ENCODE data around the gene B4GALT5.

The B4GALT5 gene

GRCh38 chr20:49699200-49699992 is 14.3 kb downstream of the B4GALT5 start:
- peak; percentile 84 for DNase-seq (ENCODE audit: low read depth)
- TF ChIP-seq, protein P1, sequence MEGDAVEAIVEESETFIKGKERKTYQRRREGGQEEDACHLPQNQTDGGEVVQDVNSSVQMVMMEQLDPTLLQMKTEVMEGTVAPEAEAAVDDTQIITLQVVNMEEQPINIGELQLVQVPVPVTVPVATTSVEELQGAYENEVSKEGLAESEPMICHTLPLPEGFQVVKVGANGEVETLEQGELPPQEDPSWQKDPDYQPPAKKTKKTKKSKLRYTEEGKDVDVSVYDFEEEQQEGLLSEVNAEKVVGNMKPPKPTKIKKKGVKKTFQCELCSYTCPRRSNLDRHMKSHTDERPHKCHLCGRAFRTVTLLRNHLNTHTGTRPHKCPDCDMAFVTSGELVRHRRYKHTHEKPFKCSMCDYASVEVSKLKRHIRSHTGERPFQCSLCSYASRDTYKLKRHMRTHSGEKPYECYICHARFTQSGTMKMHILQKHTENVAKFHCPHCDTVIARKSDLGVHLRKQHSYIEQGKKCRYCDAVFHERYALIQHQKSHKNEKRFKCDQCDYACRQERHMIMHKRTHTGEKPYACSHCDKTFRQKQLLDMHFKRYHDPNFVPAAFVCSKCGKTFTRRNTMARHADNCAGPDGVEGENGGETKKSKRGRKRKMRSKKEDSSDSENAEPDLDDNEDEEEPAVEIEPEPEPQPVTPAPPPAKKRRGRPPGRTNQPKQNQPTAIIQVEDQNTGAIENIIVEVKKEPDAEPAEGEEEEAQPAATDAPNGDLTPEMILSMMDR (IDR thresholded peaks at IDR 0.05; ENCODE audit: insufficient read depth, low read depth, low read length, missing control alignments), result no peak
- no peak overlapping the region for H3K4me3 ChIP-seq (ENCODE audit: low read length)

DNA sequence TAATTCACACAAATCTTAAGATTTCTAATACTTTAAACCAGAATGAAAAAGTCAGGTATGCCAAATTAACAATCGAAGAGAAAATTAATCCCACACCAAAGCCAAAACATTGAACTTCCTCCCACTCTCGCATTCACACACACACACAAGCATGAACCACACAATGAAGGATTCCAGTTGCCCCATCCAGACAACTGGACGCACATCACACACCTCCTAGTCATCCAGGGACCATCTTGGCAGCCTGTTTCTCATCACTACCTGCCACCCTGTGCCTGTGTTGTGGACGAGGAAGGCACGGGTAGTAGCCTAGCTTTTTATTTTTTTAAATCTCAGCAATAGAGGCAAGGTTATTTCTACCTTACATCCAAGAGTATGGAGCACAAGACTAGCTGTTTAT is 15.2 kb downstream of the B4GALT5 start:
- no peak overlapping the region for H3K4me3 ChIP-seq (ENCODE audit: low read length)
- DNase-seq (ENCODE audit: low read depth), result no peak
- TF ChIP-seq, protein P1 (IDR thresholded peaks at IDR 0.05; ENCODE audit: insufficient read depth, low read depth, low read length, missing control alignments), result no peak

DNA sequence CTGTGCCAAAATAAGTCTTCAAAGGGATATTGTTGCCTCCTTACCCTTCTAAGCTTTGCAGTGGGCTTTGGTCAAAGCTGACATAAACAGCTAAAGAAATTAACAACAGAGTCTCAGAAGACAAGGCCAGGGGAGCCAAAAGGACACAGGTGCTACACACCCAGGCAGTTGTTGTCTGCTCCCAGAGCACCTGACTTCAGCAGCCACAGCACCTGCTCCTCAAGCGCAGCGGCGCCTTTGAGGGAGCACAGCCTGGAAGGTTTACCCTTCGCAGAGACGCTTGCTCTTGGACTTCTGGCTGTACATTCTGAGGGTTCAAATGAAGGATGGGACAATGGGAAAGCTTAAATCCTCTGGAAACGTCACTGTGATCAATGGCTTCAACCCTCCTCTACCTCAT is 16.6 kb downstream of the B4GALT5 start:
- DNase-seq (ENCODE audit: low read depth), result no peak
- H3K4me3 ChIP-seq (ENCODE audit: low read length), result no peak overlapping the region
- TF ChIP-seq, protein P1 (IDR thresholded peaks at IDR 0.05; ENCODE audit: insufficient read depth, low read depth, low read length, missing control alignments), result no peak

GRCh38 chr20:49696594-49696993 is 17.1 kb downstream of the B4GALT5 start:
- H3K4me3 ChIP-seq (ENCODE audit: low read length), result no peak overlapping the region
- TF ChIP-seq, protein P1 (IDR thresholded peaks at IDR 0.05; ENCODE audit: insufficient read depth, low read depth, low read length, missing control alignments), result no peak
- peak; percentile 61 for DNase-seq (ENCODE audit: low read depth)

DNA sequence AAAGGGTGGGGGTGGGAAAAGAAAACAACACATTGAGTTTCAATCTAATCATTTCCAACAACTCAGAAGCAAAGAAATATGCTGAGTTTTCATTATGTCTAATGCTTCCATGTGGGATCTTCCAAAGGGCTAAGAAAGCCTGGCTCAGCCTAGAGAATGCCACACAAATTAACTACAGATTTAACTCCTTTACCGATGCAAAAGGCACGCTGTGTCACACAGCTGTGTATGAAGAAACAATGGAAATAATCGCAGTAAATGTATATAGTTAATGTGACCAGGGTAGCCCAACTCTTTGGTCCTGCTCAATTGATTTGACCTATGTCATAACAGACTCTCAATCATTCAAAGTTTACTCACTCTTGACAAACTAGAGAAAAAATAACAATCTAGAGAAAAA is 17.8 kb downstream of the B4GALT5 start:
- H3K4me3 ChIP-seq (ENCODE audit: low read length), result no peak overlapping the region
- TF ChIP-seq, protein P1 (IDR thresholded peaks at IDR 0.05; ENCODE audit: insufficient read depth, low read depth, low read length, missing control alignments), result no peak
- DNase-seq (ENCODE audit: low read depth), result no peak

DNA sequence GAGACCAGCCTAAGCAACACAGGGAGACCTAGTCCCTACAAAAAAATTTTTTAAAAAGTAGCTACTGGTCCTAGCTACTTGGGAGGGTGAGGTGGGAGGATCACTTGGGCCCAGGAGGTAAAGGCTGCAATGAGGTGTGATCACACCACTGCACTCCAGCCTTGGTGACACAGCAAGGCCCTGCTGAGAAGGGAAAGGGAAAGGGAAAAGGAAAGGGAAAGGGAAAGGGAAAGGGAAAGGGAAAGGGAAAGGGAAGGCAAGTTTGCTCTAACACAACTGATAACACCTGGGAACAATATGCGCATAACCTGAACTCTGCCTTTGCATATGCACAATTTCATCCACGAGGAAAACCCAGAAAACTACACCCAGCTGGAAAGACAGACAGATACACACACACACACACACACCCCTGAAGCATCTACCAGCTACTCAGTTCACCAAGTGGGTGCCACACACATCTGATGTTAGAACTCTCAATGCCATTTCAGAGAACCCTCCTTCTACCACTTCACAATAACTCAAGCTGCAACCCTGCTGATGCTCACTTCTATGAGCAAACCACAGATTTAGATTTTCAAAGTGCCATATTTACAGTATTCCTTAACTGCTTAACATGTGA is 19.1 kb downstream of the B4GALT5 start:
- no peak for DNase-seq (ENCODE audit: low read depth)
- TF ChIP-seq, protein P1 (IDR thresholded peaks at IDR 0.05; ENCODE audit: insufficient read depth, low read depth, low read length, missing control alignments), result no peak
- H3K4me3 ChIP-seq (ENCODE audit: low read length), result no peak overlapping the region
